HEK293T (cell line): Measurements from ENCODE around the gene HES7.

ENCODE experiments used
- ARNT ChIP-seq: fragments of 450-650 bp; IDR thresholded peaks from 2 replicates; pipeline ENCODE4 v1.6.1; 2017; ENCODE audit warnings: mild to moderate bottlenecking
- BHLHE40 ChIP-seq: fragments of 450-650 bp; IDR thresholded peaks from 2 replicates; pipeline ENCODE4 v1.6.1; 2016; ENCODE audit warnings: mild to moderate bottlenecking, moderate library complexity, borderline replicate concordance
- ELF4 ChIP-seq: fragments of 450-650 bp; IDR thresholded peaks from 2 replicates; pipeline ENCODE4 v1.6.1; 2017; ENCODE audit warnings: antibody characterized with exemption
- FOXA1 ChIP-seq: fragments of 450-650 bp; IDR thresholded peaks from 2 replicates; pipeline ENCODE4 v1.6.1; 2016; ENCODE audit warnings: mild to moderate bottlenecking
- FOXK2 ChIP-seq: fragments of 450-650 bp; IDR thresholded peaks from 2 replicates; pipeline ENCODE4 v1.6.1; 2016; ENCODE audit warnings: mild to moderate bottlenecking
- LEF1 ChIP-seq: fragments of 450-650 bp; IDR thresholded peaks from 2 replicates; pipeline ENCODE4 v1.6.1; 2017; ENCODE audit warnings: mild to moderate bottlenecking, borderline replicate concordance
- SP1 ChIP-seq: fragments of 450-650 bp; IDR thresholded peaks from 2 replicates; pipeline ENCODE4 v1.6.1; 2017
- SUZ12 ChIP-seq: fragments of 450-650 bp; IDR thresholded peaks from 2 replicates; pipeline ENCODE4 v1.6.1; 2016; ENCODE audit warnings: mild to moderate bottlenecking
- ZNF384 ChIP-seq: fragments of 450-650 bp; IDR thresholded peaks from 2 replicates; pipeline ENCODE4 v1.6.1; 2016

GRCh38 chr17:8116776-8117175, 7.1 kb downstream of the HES7 start:
- TF ChIP-seq FOXA1 = no peak
- TF ChIP-seq ELF4 = no peak
- no peak for TF ChIP-seq ZNF384
- no peak for TF ChIP-seq SUZ12
- no peak for TF ChIP-seq SP1
- TF ChIP-seq BHLHE40 = no peak
- no peak for TF ChIP-seq LEF1
- TF ChIP-seq FOXK2 = no peak
- no peak for TF ChIP-seq ARNT
